Gastroesophageal sphincter (tissue), 3 donors: ENCODE results near the gene POLR3C.

Experiments used
- CTCF ChIP-seq, 4 experiments: fragments of 200-600 bp in 2 of 4; fragments of 450-650 bp in 2 of 4; sonication (generic) in 1 of 4; IDR thresholded peaks; one replicate each; pipeline ENCODE4 v1.5.1; 2017 to 2019; ENCODE audit warnings: antibody characterized with exemption in 4 of 4, mild to moderate bottlenecking in 2 of 4, moderate library complexity in 2 of 4
- POLR2A ChIP-seq, 2 donors: fragments of 450-650 bp; IDR thresholded peaks; one replicate each; pipeline ENCODE4 v1.6.1; 2017; ENCODE audit warnings: antibody characterized with exemption in 2 of 2, mild to moderate bottlenecking in 2 of 2, moderate library complexity in 1 of 2
- POLR2AphosphoS5 ChIP-seq: sonication (generic); formaldehyde crosslinking; IDR thresholded peaks from one replicate; pipeline ENCODE4 v1.6.1; 2017; ENCODE audit warnings: antibody characterized with exemption

- no peak for TF ChIP-seq CTCF (IDR thresholded peaks at IDR 0.05)
- TF ChIP-seq POLR2A (IDR thresholded peaks at IDR 0.05) = no peak
- no peak for TF ChIP-seq POLR2AphosphoS5
Observed at GRCh38 chr1:145887631-145888030, 63.6 kb downstream of the POLR3C start.
